T-helper 22 cell (primary cell): ENCODE data around the gene JUP.
"Not testable (repeated sequence)": the region's sequence is repeated elsewhere in the genome, so short reads cannot be mapped to it uniquely, and the experiment has no call there.

Experiments used
- DNase-seq: peaks from one replicate; pipeline ENCODE4 v3.0.0-alpha.2; 2020; ENCODE audit warnings: low read depth

The JUP gene

GRCh38 chr17:41786227-41787020 lies at the start of gene JUP:
Gene JUP, minus strand, starts transcription at chr17:41786711. Its CDS starts 14,857 bp downstream, at chr17:41771854.
- peak; percentile 81 for DNase-seq

GRCh38 chr17:41835800-41836549 lies 49.5 kb upstream of the JUP start, which contains the start of gene NT5C3B:
Gene NT5C3B, minus strand, starts transcription at chr17:41836232. Its CDS starts 39 bp downstream, at chr17:41836193.
- peak; percentile 44 for DNase-seq

- no peak for DNase-seq
These were observed 48.8 kb upstream of the JUP start for GRCh38 chr17:41835214-41835799.

GRCh38 chr17:41829961-41830360 lies 43.5 kb upstream of the JUP start:
- DNase-seq, result not testable (repeated sequence)

- no peak for DNase-seq
These were observed 38.8 kb upstream of the JUP start for GRCh38 chr17:41825175-41825845.

- DNase-seq, result no peak
These were observed 37.6 kb upstream of the JUP start for GRCh38 chr17:41824086-41824485.

GRCh38 chr17:41823580-41823979 lies 37.1 kb upstream of the JUP start:
- no peak for DNase-seq

GRCh38 chr17:41823141-41823524 lies 36.6 kb upstream of the JUP start:
- no peak for DNase-seq

GRCh38 chr17:41822216-41823140 lies 36.0 kb upstream of the JUP start:
- no peak for DNase-seq

- no peak for DNase-seq
These were observed 35.3 kb upstream of the JUP start for GRCh38 chr17:41821776-41822175.

- DNase-seq, result no peak
These were observed 31.5 kb upstream of the JUP start for GRCh38 chr17:41818024-41818423.

GRCh38 chr17:41816637-41817320 lies 30.3 kb upstream of the JUP start:
- no peak for DNase-seq

- DNase-seq, result no peak
These were observed 27.7 kb upstream of the JUP start for GRCh38 chr17:41814195-41814594.

- no peak for DNase-seq
These were observed 27.2 kb upstream of the JUP start for GRCh38 chr17:41813699-41814124.

GRCh38 chr17:41813152-41813680 lies 26.7 kb upstream of the JUP start:
- DNase-seq, result no peak

GRCh38 chr17:41812381-41813151 lies 26.1 kb upstream of the JUP start, which contains the start of gene FKBP10:
Gene FKBP10, plus strand, starts transcription at chr17:41813004. Its CDS starts 31 bp downstream, at chr17:41813035.
- no peak for DNase-seq

- peak; percentile 48 for DNase-seq
These were observed 25.3 kb upstream of the JUP start, which contains the start of gene P3H4 for GRCh38 chr17:41811549-41812380. Gene P3H4, minus strand, starts transcription at chr17:41811949. Its CDS starts 34 bp downstream, at chr17:41811915.
